Left ventricle myocardium inferior (tissue), 1 donor: ENCODE data around the gene C14orf132. TPM values are rescaled to one million over a fixed set of nuclear protein-coding genes. Genes with fewer than 3 reads are reported as not detected.

Source experiments
- DNase-seq: peaks from one replicate; pipeline ENCODE4 v3.0.0-alpha.2; 2020
- H3K27ac ChIP-seq: fragments of 200-600 bp; replicated peaks from 2 replicates; pipeline ENCODE4 v1.8.0; 2021
- H3K27me3 ChIP-seq: fragments of 200-600 bp; 2 replicates; pipeline ENCODE4 v1.8.0; 2021; ENCODE audit warnings: low read depth
- H3K36me3 ChIP-seq: fragments of 200-600 bp; 2 replicates; pipeline ENCODE4 v1.8.0; 2021
- H3K4me1 ChIP-seq: fragments of 200-600 bp; 2 replicates; pipeline ENCODE4 v1.8.0; 2021
- H3K4me3 ChIP-seq: fragments of 200-600 bp; 2 replicates; pipeline ENCODE4 v1.8.0; 2021; ENCODE audit warnings: mild to moderate bottlenecking, moderate library complexity
- H3K9me3 ChIP-seq: fragments of 200-600 bp; replicated peaks from 2 replicates; pipeline ENCODE4 v1.8.0; 2021
- intact Hi-C: fragments of 100-400 bp; cut with micrococcal nuclease; formaldehyde crosslinking; loops from one replicate; pipeline ENCODE4 v1.11.0; 2022
- total RNA-seq: library from RNA; stranded (reverse); fragmentation: NEBNext Ultra II Directional; extraction: Animal tissue kit (Norgen Biotek cat#: 25700); gene quantifications from one replicate; pipeline ENCODE4 v1.2.1, GENCODE V29; 2021
- TF ChIP-seq, protein P1 (sequence below): fragments of 200-600 bp; IDR thresholded peaks from 2 replicates; pipeline ENCODE4 v1.8.0; 2021; ENCODE audit warnings: antibody characterized with exemption, mild to moderate bottlenecking, borderline replicate concordance
- donor health status: DM: no; HTN: yes; CAD: no; lungs with severe emphysema.

The C14orf132 gene
- total RNA-seq, 1 donor from 2014 or later, result 4.8 TPM

DNA sequence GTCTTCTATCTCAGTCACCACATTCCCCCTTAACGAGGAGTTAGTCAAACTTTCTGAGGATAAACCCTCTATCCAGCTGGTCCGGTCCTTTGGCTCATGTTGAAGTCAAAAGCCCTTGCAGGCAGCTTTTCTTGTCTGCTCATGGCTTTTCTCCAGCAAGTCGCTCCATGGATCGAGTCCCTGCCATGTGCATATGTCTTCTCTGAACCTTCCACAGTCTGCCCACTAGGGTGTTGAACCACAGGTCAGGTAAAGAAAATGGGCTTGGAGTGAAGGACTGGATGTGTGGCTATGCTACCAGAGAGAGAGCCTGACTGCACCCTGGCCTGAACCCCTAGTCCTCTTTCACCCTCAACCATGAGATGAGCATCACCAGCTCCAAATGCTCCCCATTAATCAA is 22.8 kb downstream of the C14orf132 start:
- Histone ChIP-seq H3K27me3 (peaks cover 88% of the 10 kb centered on the region), H3K4me3 (no peak overlapping the region), H3K27ac (no peak overlapping the region), H3K36me3 (no peaks in the 10 kb centered on the region), H3K9me3 (no peaks in the 10 kb centered on the region), H3K4me1 (no peaks in the 10 kb centered on the region)
- DNase-seq, result no peak
- TF ChIP-seq, protein P1, sequence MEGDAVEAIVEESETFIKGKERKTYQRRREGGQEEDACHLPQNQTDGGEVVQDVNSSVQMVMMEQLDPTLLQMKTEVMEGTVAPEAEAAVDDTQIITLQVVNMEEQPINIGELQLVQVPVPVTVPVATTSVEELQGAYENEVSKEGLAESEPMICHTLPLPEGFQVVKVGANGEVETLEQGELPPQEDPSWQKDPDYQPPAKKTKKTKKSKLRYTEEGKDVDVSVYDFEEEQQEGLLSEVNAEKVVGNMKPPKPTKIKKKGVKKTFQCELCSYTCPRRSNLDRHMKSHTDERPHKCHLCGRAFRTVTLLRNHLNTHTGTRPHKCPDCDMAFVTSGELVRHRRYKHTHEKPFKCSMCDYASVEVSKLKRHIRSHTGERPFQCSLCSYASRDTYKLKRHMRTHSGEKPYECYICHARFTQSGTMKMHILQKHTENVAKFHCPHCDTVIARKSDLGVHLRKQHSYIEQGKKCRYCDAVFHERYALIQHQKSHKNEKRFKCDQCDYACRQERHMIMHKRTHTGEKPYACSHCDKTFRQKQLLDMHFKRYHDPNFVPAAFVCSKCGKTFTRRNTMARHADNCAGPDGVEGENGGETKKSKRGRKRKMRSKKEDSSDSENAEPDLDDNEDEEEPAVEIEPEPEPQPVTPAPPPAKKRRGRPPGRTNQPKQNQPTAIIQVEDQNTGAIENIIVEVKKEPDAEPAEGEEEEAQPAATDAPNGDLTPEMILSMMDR, result no peak
- intact Hi-C loops, result no loop called here

DNA sequence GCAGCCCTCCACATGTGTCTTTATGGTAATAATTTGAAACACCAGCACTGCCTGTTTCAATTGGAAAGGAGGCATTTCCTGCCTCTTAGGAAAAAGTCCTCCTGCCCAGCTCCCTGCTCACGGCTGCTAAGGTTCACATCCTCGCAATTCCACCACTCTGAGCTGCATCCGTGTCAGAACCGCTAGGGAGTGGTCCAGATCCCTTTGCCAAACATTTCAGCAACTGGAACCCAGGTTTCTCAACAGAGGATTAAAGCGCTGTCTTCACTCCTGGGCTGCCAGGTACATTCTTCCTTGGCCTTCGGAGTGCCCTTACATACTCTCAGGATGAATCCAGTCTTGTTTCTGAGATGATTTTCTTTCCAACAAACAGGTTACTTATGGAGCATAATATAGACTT is 23.3 kb downstream of the C14orf132 start:
- TF ChIP-seq, protein P1, result no peak
- DNase-seq, result no peak
- intact Hi-C loops, result no loop called here

DNA sequence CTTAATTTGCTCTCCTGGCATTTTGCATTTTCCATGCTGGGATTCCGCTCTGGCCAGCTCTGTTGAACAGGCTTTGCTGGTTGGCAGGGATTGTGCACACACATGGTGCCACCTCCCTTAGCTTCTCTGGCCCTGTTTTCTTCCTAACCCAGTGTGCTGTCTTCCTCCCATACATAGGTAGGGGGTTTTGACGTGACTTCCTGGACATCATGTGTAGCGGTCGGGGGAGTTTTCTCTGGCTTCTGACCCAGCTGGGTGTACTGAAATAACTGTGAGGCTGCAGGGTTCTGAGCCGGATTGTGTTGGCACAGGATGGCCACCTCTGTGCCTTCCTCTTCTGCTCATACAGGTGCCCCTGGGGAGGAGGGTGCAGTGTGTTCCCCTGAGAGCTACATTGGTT is 25.7 kb downstream of the C14orf132 start:
- no peaks in the 10 kb centered on the region for H3K4me1 ChIP-seq
- no peaks in the 10 kb centered on the region for H3K9me3 ChIP-seq
- intact Hi-C loops, result no loop called here
- TF ChIP-seq, protein P1, result no peak
- no peak for DNase-seq
- H3K4me3 ChIP-seq, result no peak overlapping the region
- no peaks in the 10 kb centered on the region for H3K36me3 ChIP-seq
- H3K27me3 ChIP-seq, result peaks cover 73% of the 10 kb centered on the region
- no peak overlapping the region for H3K27ac ChIP-seq

More for the DNA sequence above, 23.3 kb downstream of the C14orf132 start:
- no peaks in the 10 kb centered on the region for H3K9me3 ChIP-seq
- peaks cover 88% of the 10 kb centered on the region for H3K27me3 ChIP-seq
- H3K27ac ChIP-seq, result no peak overlapping the region
- H3K4me3 ChIP-seq, result no peak overlapping the region
- H3K36me3 ChIP-seq, result no peaks in the 10 kb centered on the region
- H3K4me1 ChIP-seq, result no peaks in the 10 kb centered on the region

DNA sequence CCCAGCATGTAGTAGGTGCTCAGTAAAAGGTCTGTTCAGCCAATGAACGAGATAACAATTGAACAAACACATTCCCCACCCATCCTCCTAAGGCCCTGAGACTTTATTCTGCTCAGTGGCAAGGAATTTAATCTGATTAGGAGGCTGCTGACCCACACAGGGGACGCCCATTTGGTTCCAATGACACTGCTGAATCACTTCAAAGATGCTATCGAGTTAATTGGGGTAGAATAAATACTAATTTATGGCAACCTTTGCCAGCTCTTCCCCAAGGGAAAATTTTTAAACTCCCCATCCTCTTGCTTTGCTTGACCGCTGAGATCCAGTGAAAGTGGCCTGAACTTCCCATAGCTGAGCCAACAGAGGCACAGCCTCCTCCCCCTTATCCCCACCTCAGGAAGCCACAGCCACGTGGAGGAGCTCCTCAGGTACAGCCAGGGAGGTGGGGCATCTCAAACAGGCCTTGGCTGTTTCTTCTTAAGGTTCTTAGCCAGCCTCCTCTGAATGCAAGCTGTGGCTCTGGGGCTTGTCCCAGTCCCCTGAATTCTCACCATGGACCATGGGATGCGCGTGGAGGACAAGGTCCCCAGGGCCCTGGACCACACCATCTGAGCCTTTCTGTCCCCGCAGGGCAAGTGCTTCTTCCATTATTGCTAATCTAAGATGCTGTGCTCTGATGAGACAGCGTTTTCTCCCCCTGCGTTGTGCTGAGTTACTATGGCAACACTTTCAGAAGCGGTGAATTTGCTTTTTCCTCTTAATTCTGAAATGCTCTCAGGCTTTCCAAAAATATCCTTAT is 26.7 kb downstream of the C14orf132 start:
- no peak for DNase-seq
- intact Hi-C loops, result no loop called here

DNA sequence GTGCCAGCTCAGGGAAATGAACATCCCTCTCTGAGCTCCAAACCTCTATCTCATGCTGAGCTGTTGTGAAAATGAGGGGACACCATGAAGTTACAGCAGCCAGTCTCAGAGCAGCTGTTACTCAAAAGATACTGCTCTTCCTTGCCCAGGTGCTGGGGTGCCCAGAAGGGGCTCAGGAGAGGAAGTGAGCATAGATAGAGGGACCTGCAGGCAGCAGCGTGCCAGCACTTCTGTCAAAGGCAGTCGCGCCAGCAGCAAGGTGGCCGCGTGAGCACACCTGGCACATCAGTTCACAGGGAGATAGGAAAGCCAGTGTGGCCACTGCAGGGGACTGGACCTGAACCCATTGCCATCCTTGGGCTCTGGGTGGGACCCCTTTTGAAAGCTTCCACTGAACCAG is 27.8 kb downstream of the C14orf132 start:
- intact Hi-C loops, result no loop called here
- Histone ChIP-seq H3K4me1 (no peaks in the 10 kb centered on the region), H3K27ac (no peak overlapping the region), H3K4me3 (no peak overlapping the region), H3K27me3 (peaks cover 60% of the 10 kb centered on the region), H3K9me3 (no peaks in the 10 kb centered on the region), H3K36me3 (no peaks in the 10 kb centered on the region)
- no peak for DNase-seq
- TF ChIP-seq, protein P1, result no peak

More for the DNA sequence above, 26.7 kb downstream of the C14orf132 start:
- Histone ChIP-seq H3K27ac (no peak overlapping the region), H3K4me1 (no peaks in the 10 kb centered on the region), H3K27me3 (peaks cover 70% of the 10 kb centered on the region), H3K4me3 (no peak overlapping the region), H3K9me3 (no peaks in the 10 kb centered on the region), H3K36me3 (no peaks in the 10 kb centered on the region)
- TF ChIP-seq, protein P1, result no peak
